HepG2 (cell line): ENCODE results near the gene SLC7A6OS. TPM values are rescaled to one million over a fixed set of nuclear protein-coding genes. Genes with fewer than 3 reads are reported as not detected.
A peak's percentile ranks its signal among the peaks of the same experiment; 100 is the strongest.

Experiments used
- CCAR2 ChIP-seq: fragments of 200-400 bp; formaldehyde crosslinking; optimal IDR thresholded peaks from 2 replicates; pipeline ENCODE3; 2018; ENCODE audit warnings: low read depth, mild to moderate bottlenecking, low read length, moderate library complexity
- E2F5 ChIP-seq: sonication (generic); formaldehyde crosslinking; conservative IDR thresholded peaks from 2 replicates; pipeline ENCODE4 v1.4.0; 2020; ENCODE audit warnings: missing genetic modification reagents
- FOXJ3 ChIP-seq: sonication (generic); formaldehyde crosslinking; IDR thresholded peaks from 2 replicates; pipeline ENCODE4 v1.4.0; 2020; ENCODE audit warnings: missing genetic modification reagents, mild to moderate bottlenecking, borderline replicate concordance
- FOXK2 ChIP-seq: fragments of 450-650 bp; IDR thresholded peaks from 2 replicates; pipeline ENCODE4 v1.6.1; 2016
- HNRNPH1 ChIP-seq: fragments of 200-400 bp; formaldehyde crosslinking; optimal IDR thresholded peaks from 2 replicates; pipeline ENCODE3; 2017; ENCODE audit warnings: mild to moderate bottlenecking, low read depth, low read length
- KLF13 ChIP-seq: sonication (generic); formaldehyde crosslinking; IDR thresholded peaks from 2 replicates; pipeline ENCODE4 v1.4.0; 2020; ENCODE audit warnings: mild to moderate bottlenecking, missing genetic modification reagents
- NCOA5 ChIP-seq: sonication (generic); formaldehyde crosslinking; IDR thresholded peaks from 2 replicates; pipeline ENCODE4 v1.4.0; 2020; ENCODE audit warnings: missing genetic modification reagents
- PTBP1 ChIP-seq: fragments of 200-400 bp; formaldehyde crosslinking; IDR thresholded peaks from 2 replicates; pipeline ENCODE4 v1.6.1; 2018; ENCODE audit warnings: low read length, low read depth; ENCODE audit not compliant: poor library complexity, severe bottlenecking
- RFX5 ChIP-seq: IDR thresholded peaks from 2 replicates; pipeline ENCODE4 v1.6.1; 2011; ENCODE audit warnings: low read depth, low read length, improper control_type of control experiment
- SNRNP70 ChIP-seq: fragments of 200-400 bp; formaldehyde crosslinking; IDR thresholded peaks from 2 replicates; pipeline ENCODE4 v1.6.1; 2017; ENCODE audit warnings: mild to moderate bottlenecking, low read depth, low read length, moderate library complexity
- U2AF2 ChIP-seq: fragments of 200-400 bp; formaldehyde crosslinking; IDR thresholded peaks from 2 replicates; pipeline ENCODE4 v1.6.1; 2017; ENCODE audit warnings: low read depth, mild to moderate bottlenecking, low read length
- ZNF296 ChIP-seq: sonication (generic); formaldehyde crosslinking; conservative IDR thresholded peaks from 2 replicates; pipeline ENCODE4 v1.5.0; 2020; ENCODE audit warnings: mild to moderate bottlenecking, missing genetic modification reagents
- ZNF558 ChIP-seq: sonication (generic); formaldehyde crosslinking; IDR thresholded peaks from 2 replicates; pipeline ENCODE4 v1.9.0; 2022; ENCODE audit warnings: mild to moderate bottlenecking, missing genetic modification reagents, borderline replicate concordance
- ZNF564 ChIP-seq: sonication (generic); formaldehyde crosslinking; IDR thresholded peaks from 2 replicates; pipeline ENCODE4 v1.8.1; 2023; ENCODE audit warnings: mild to moderate bottlenecking, missing genetic modification reagents
- ZNF674 ChIP-seq: sonication (generic); formaldehyde crosslinking; IDR thresholded peaks from 2 replicates; pipeline ENCODE4 v1.5.0; 2020; ENCODE audit warnings: low read depth, mild to moderate bottlenecking, missing genetic modification reagents
- ZNF704 ChIP-seq: sonication (generic); formaldehyde crosslinking; IDR thresholded peaks from 2 replicates; pipeline ENCODE4 v1.8.1; 2023; ENCODE audit warnings: mild to moderate bottlenecking, inconsistent platforms, moderate library complexity, missing genetic modification reagents, borderline replicate concordance
- ZNF713 ChIP-seq: sonication (generic); formaldehyde crosslinking; IDR thresholded peaks from 2 replicates; pipeline ENCODE4 v1.4.0; 2020; ENCODE audit warnings: mild to moderate bottlenecking, missing genetic modification reagents
- ZNF720 ChIP-seq: sonication (generic); formaldehyde crosslinking; IDR thresholded peaks from 2 replicates; pipeline ENCODE4 v1.4.0; 2020; ENCODE audit warnings: missing genetic modification reagents
- ZNF737 ChIP-seq: sonication (generic); formaldehyde crosslinking; IDR thresholded peaks from 2 replicates; pipeline ENCODE4 v1.5.0; 2020; ENCODE audit warnings: missing genetic modification reagents, mild to moderate bottlenecking, borderline replicate concordance
- ZNF766 ChIP-seq: sonication (generic); formaldehyde crosslinking; IDR thresholded peaks from 2 replicates; pipeline ENCODE4 v1.5.0; 2020; ENCODE audit warnings: missing genetic modification reagents, borderline replicate concordance
- ZNF782 ChIP-seq: sonication (generic); formaldehyde crosslinking; IDR thresholded peaks from 2 replicates; pipeline ENCODE4 v1.4.0; 2020; ENCODE audit warnings: missing genetic modification reagents, mild to moderate bottlenecking, borderline replicate concordance
- polyA plus RNA-seq, 8 experiments: library from polyadenylated mRNA; depleted of rRNA in 3 of 8; stranded (reverse) in 7 of 8; unstranded in 1 of 8; fragments of >200 nt; fragmentation: Illumina TruSeq in 4 of 8; extraction: Trizol in 4 of 8; gene quantifications; 2 replicates each; pipeline versions ENCODE4 v1.2.1 to v1.2.3, GENCODE V29; 2011 to 2016; ENCODE audit warnings: low read depth in 4 of 8, missing spikeins in 1 of 8, mixed read lengths in 1 of 8; ENCODE audit not compliant: insufficient read depth in 1 of 8
- total RNA-seq, 5 experiments: library from RNA; depleted of rRNA; stranded (reverse); fragments of >200 nt; fragmentation: Illumina TruSeq; extraction: Trizol; gene quantifications; 2 replicates each; pipeline ENCODE4 v1.2.3, GENCODE V29; 2016; ENCODE audit warnings: low read depth in 1 of 5
- TF ChIP-seq, protein P1 (sequence below): sonication (generic); formaldehyde crosslinking; IDR thresholded peaks from 2 replicates; pipeline ENCODE4 v1.8.1; 2022; ENCODE audit warnings: mild to moderate bottlenecking, missing genetic modification reagents
- TF ChIP-seq, protein P2 (sequence below): sonication (generic); formaldehyde crosslinking; IDR thresholded peaks from 2 replicates; pipeline ENCODE4 v1.4.0; 2020; ENCODE audit warnings: mild to moderate bottlenecking, missing genetic modification reagents
- TF ChIP-seq, protein P3 (sequence below): IDR thresholded peaks from 2 replicates; pipeline ENCODE4 v1.6.1; 2018; ENCODE audit warnings: missing genetic modification reagents, mild to moderate bottlenecking, missing compliant biosample characterization

Gene SLC7A6OS
- total and polyA plus RNA-seq, 2 of the 13 experiments (the other 11 are each of a cell fraction or from before 2014, with no cell fraction given): 11.2 to 21.5 TPM

- no peak for TF ChIP-seq ZNF704 (CRISPR knock-in tag)
- TF ChIP-seq ZNF766 (CRISPR knock-in tag): no peak
- TF ChIP-seq HNRNPH1: no peak
- TF ChIP-seq NCOA5 (CRISPR knock-in tag): no peak
- TF ChIP-seq PTBP1: no peak
- no peak for TF ChIP-seq U2AF2
- no peak for TF ChIP-seq ZNF782 (CRISPR knock-in tag)
- no peak for TF ChIP-seq FOXJ3 (CRISPR knock-in tag)
- no peak for TF ChIP-seq ZNF296 (CRISPR knock-in tag)
- TF ChIP-seq ZNF713 (CRISPR knock-in tag): no peak; the same call in 1 of the 2 replicates
- no peak for TF ChIP-seq SNRNP70
- no peak for TF ChIP-seq ZNF564 (CRISPR knock-in tag)
- no peak for TF ChIP-seq KLF13 (CRISPR knock-in tag)
- no peak for TF ChIP-seq FOXK2
- TF ChIP-seq, protein P1, sequence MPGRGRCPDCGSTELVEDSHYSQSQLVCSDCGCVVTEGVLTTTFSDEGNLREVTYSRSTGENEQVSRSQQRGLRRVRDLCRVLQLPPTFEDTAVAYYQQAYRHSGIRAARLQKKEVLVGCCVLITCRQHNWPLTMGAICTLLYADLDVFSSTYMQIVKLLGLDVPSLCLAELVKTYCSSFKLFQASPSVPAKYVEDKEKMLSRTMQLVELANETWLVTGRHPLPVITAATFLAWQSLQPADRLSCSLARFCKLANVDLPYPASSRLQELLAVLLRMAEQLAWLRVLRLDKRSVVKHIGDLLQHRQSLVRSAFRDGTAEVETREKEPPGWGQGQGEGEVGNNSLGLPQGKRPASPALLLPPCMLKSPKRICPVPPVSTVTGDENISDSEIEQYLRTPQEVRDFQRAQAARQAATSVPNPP (CRISPR knock-in tag): no peak
- TF ChIP-seq CCAR2: no peak
- no peak for TF ChIP-seq RFX5
- no peak for TF ChIP-seq E2F5 (CRISPR knock-in tag)
- no peak for TF ChIP-seq ZNF674
- TF ChIP-seq, protein P2, sequence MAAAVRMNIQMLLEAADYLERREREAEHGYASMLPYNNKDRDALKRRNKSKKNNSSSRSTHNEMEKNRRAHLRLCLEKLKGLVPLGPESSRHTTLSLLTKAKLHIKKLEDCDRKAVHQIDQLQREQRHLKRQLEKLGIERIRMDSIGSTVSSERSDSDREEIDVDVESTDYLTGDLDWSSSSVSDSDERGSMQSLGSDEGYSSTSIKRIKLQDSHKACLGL: no peak
- no peak for TF ChIP-seq ZNF737 (CRISPR knock-in tag)
- TF ChIP-seq ZNF720: no peak
- TF ChIP-seq, protein P3, sequence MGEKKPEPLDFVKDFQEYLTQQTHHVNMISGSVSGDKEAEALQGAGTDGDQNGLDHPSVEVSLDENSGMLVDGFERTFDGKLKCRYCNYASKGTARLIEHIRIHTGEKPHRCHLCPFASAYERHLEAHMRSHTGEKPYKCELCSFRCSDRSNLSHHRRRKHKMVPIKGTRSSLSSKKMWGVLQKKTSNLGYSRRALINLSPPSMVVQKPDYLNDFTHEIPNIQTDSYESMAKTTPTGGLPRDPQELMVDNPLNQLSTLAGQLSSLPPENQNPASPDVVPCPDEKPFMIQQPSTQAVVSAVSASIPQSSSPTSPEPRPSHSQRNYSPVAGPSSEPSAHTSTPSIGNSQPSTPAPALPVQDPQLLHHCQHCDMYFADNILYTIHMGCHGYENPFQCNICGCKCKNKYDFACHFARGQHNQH: peak; percentile 59; the same call in 1 of the 2 replicates
- TF ChIP-seq ZNF558 (CRISPR knock-in tag): no peak
Measured at GRCh38 chr16:68328151-68328859, 17.6 kb upstream of the SLC7A6OS start (continued).
